Nephron progenitor cell (in vitro differentiated cells): ENCODE results near the gene FUT8.

Source experiments
- DNase-seq: peaks from one replicate; pipeline ENCODE4 v3.0.0; 2021
- H3K27ac Mint-ChIP-seq: 2 replicates; pipeline ENCODE4 v1.8.0; 2021; ENCODE audit warnings: mild to moderate bottlenecking, moderate library complexity, mixed read lengths
- H3K27me3 Mint-ChIP-seq: 2 replicates; pipeline ENCODE4 v1.8.0; 2021; ENCODE audit warnings: mild to moderate bottlenecking, low read depth, mixed read lengths; ENCODE audit not compliant: poor library complexity
- H3K36me3 Mint-ChIP-seq: 2 replicates; pipeline ENCODE4 v1.8.0; 2021; ENCODE audit warnings: low read depth, mixed read lengths
- H3K4me1 Mint-ChIP-seq: 2 replicates; pipeline ENCODE4 v1.8.0; 2021; ENCODE audit warnings: mixed read lengths
- H3K4me3 Mint-ChIP-seq: 2 replicates; pipeline ENCODE4 v1.8.0; 2021; ENCODE audit warnings: mild to moderate bottlenecking, moderate library complexity, mixed read lengths
- H3K9me3 Mint-ChIP-seq: 2 replicates; pipeline ENCODE4 v1.8.0; 2021; ENCODE audit warnings: mild to moderate bottlenecking, moderate library complexity, mixed read lengths
- CTCF ChIP-seq: fragments of 200-600 bp; sonication (generic); IDR thresholded peaks from 2 replicates; pipeline ENCODE4 v1.5.0; 2021; ENCODE audit warnings: antibody characterized with exemption

Gene FUT8

DNA sequence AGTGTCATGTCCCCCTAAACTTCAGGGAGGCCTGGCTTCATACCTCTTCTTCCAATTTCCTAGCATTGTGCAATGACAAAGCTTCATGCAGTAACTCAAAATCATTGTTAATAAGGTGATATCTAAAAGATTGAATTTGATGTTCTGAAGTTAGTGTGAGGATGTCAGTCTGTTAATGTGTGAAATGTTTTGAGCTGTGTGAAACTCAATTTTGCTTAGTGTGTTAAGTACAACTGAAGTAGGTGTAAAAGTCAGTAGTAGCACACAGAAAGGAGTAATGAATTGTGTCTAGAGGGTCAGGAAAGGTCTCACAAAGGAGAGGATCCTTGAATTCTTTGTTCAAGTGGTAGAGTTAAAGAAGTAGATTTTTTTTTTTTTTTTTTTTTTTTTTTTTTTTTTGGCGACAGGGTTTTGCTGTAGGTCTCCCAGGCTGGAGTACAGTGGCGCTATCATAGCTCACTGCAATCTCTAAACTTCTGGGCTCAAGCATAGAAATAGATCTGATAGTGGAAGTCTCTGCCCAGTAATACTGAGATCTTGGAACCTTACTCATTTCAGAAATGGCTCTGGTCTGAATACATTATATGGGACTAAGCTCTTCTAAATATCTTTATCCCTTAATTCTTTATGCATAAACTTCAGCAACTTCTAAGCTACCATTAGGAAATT is 63.9 kb downstream of the FUT8 start:
- H3K27ac Mint-ChIP-seq: no peak overlapping the region
- TF ChIP-seq CTCF: no peak
- peaks cover 4% of the 10 kb centered on the region for H3K9me3 Mint-ChIP-seq
- H3K4me1 Mint-ChIP-seq: peaks cover 32% of the 10 kb centered on the region
- no peak overlapping the region for H3K4me3 Mint-ChIP-seq
- H3K27me3 Mint-ChIP-seq: peaks cover 3% of the 10 kb centered on the region
- peaks cover 6% of the 10 kb centered on the region for H3K36me3 Mint-ChIP-seq
- DNase-seq: no peak

DNA sequence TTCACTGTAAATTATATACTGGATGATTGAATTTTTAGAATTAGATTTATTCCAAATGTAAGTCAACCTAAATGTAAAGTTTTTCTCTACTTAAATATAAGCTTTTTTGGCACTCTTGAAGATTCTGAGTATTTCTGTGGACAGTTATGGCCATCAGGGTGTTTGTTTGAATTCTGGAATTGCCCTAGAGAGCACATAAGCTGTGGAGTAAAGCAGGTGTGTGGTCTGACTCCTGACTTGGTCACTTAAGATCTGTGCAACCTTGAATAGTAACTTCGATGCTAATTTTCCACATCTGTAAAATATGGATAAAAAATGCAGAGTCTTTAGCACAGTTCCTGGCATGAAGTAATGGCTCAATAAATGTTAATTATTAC is 64.4 kb downstream of the FUT8 start:
- Mint-ChIP-seq H3K9me3 (peaks cover 4% of the 10 kb centered on the region), H3K27me3 (peaks cover 3% of the 10 kb centered on the region), H3K4me1 (peaks cover 29% of the 10 kb centered on the region), H3K36me3 (peaks cover 6% of the 10 kb centered on the region), H3K4me3 (no peak overlapping the region), H3K27ac (no peak overlapping the region)
- no peak for DNase-seq
- TF ChIP-seq CTCF: no peak

- H3K27me3 Mint-ChIP-seq: peaks cover 3% of the 10 kb centered on the region
- DNase-seq: no peak
- peaks cover 6% of the 10 kb centered on the region for H3K36me3 Mint-ChIP-seq
- peaks cover 4% of the 10 kb centered on the region for H3K9me3 Mint-ChIP-seq
- TF ChIP-seq CTCF: no peak
- H3K4me3 Mint-ChIP-seq: no peak overlapping the region
- no peak overlapping the region for H3K27ac Mint-ChIP-seq
- peaks cover 35% of the 10 kb centered on the region for H3K4me1 Mint-ChIP-seq
Measured at GRCh38 chr14:65478017-65478416, 65.5 kb downstream of the FUT8 start.

GRCh38 chr14:65478596-65478995 is 66.1 kb downstream of the FUT8 start:
- TF ChIP-seq CTCF: no peak
- no peak for DNase-seq

DNA sequence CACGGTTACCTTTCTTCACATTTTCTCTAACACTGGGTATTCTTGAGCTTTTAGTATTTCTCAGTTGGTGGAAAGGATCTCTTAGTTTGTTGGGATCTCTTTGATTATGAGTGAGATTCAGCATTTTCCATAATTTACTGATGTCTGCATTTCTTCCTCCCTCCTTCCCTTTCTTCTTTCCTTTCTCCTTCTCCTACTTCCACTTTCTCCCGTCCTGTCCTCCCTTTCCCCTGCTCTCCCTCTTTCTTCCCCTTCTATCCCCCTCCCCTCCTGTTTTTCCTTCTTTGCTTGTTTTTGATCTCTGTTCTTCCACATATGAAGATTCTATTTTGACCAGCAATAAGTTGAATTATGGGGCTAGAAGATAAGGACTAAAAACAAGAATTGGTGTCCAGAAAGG is 66.9 kb downstream of the FUT8 start:
- H3K27me3 Mint-ChIP-seq: peaks cover 3% of the 10 kb centered on the region
- no peak for TF ChIP-seq CTCF
- H3K36me3 Mint-ChIP-seq: peaks cover 6% of the 10 kb centered on the region
- H3K4me1 Mint-ChIP-seq: peaks cover 35% of the 10 kb centered on the region
- H3K9me3 Mint-ChIP-seq: peaks cover 4% of the 10 kb centered on the region
- H3K27ac Mint-ChIP-seq: no peak overlapping the region
- no peak overlapping the region for H3K4me3 Mint-ChIP-seq
- no peak for DNase-seq

More at GRCh38 chr14:65478596-65478995, 66.1 kb downstream of the FUT8 start:
- Mint-ChIP-seq H3K27me3 (peaks cover 3% of the 10 kb centered on the region), H3K36me3 (peaks cover 6% of the 10 kb centered on the region), H3K4me1 (peaks cover 39% of the 10 kb centered on the region), H3K9me3 (peaks cover 4% of the 10 kb centered on the region), H3K27ac (no peak overlapping the region), H3K4me3 (no peak overlapping the region)

GRCh38 chr14:65482757-65483438 is 70.4 kb downstream of the FUT8 start:
- Mint-ChIP-seq H3K27me3 (peaks cover 7% of the 10 kb centered on the region), H3K9me3 (peaks cover 4% of the 10 kb centered on the region), H3K36me3 (peaks cover 6% of the 10 kb centered on the region), H3K4me1 (peaks cover 31% of the 10 kb centered on the region), H3K4me3 (no peak overlapping the region), H3K27ac (peak overlapping the region; percentile 38)
- no peak for DNase-seq
- TF ChIP-seq CTCF: no peak
